MM.1S (cell line): ENCODE data around the gene CHST2.

Experiments used
- DNase-seq: peaks from one replicate; pipeline ENCODE4 v3.0.0-alpha.2; 2015
- H2AFZ ChIP-seq: fragments of 300-600 bp; sonication (generic); 2 replicates; pipeline ENCODE4 v1.6.0; 2016; ENCODE audit warnings: antibody characterized with exemption, low read length
- H3F3A ChIP-seq: fragments of 300-600 bp; sonication (generic); 2 replicates; pipeline ENCODE4 v1.6.1; 2016; ENCODE audit warnings: mild to moderate bottlenecking, antibody characterized with exemption, low read length, moderate library complexity, mixed read lengths; ENCODE audit not compliant: insufficient read depth
- H3K27ac ChIP-seq: fragments of 300-600 bp; sonication (generic); 2 replicates; pipeline ENCODE4 v1.5.1; 2016; ENCODE audit warnings: mild to moderate bottlenecking, low read length
- H3K27me3 ChIP-seq: fragments of 300-600 bp; sonication (generic); replicated peaks from 2 replicates; pipeline ENCODE4 v1.6.0; 2016; ENCODE audit warnings: low read length; ENCODE audit not compliant: insufficient read depth
- H3K36me3 ChIP-seq: fragments of 300-600 bp; sonication (generic); replicated peaks from 2 replicates; pipeline ENCODE4 v1.6.1; 2016; ENCODE audit warnings: mild to moderate bottlenecking, low read length, mixed read lengths; ENCODE audit not compliant: insufficient read depth
- H3K4me1 ChIP-seq: fragments of 300-600 bp; sonication (generic); 2 replicates; pipeline ENCODE4 v1.6.1; 2016; ENCODE audit warnings: low read length, mixed read lengths
- H3K4me2 ChIP-seq: fragments of 300-600 bp; sonication (generic); 2 replicates; pipeline ENCODE4 v1.6.0; 2016; ENCODE audit warnings: low read depth, low read length
- H3K4me3 ChIP-seq: fragments of 300-600 bp; sonication (generic); 2 replicates; pipeline ENCODE4 v1.5.1; 2016; ENCODE audit warnings: low read length, mixed read lengths
- H3K79me2 ChIP-seq: fragments of 300-600 bp; sonication (generic); 2 replicates; pipeline ENCODE4 v1.6.1; 2016; ENCODE audit warnings: mixed run types, low read length, mixed read lengths
- H3K9ac ChIP-seq: fragments of 300-600 bp; sonication (generic); 2 replicates; pipeline ENCODE4 v1.6.1; 2016; ENCODE audit warnings: low read length, mixed read lengths
- H3K9me2 ChIP-seq: fragments of 300-600 bp; sonication (generic); replicated peaks from 2 replicates; pipeline ENCODE4 v1.6.1; 2016; ENCODE audit warnings: mild to moderate bottlenecking, low read length, mixed read lengths; ENCODE audit not compliant: insufficient read depth
- H3K9me3 ChIP-seq: fragments of 300-600 bp; sonication (generic); replicated peaks from 2 replicates; pipeline ENCODE4 v1.6.1; 2016; ENCODE audit warnings: mild to moderate bottlenecking, low read length, mixed read lengths; ENCODE audit not compliant: insufficient read depth
- H4K20me1 ChIP-seq: fragments of 300-600 bp; sonication (generic); 2 replicates; pipeline ENCODE4 v1.6.1; 2016; ENCODE audit warnings: mild to moderate bottlenecking, low read length, moderate library complexity, mixed read lengths; ENCODE audit not compliant: insufficient read depth
- CTCF ChIP-seq: fragments of 300-600 bp; sonication (generic); IDR thresholded peaks from 2 replicates; pipeline ENCODE4 v1.5.1; 2016; ENCODE audit warnings: antibody characterized with exemption, low read length, mixed read lengths
- EZH2 ChIP-seq: fragments of 300-600 bp; sonication (generic); optimal IDR thresholded peaks from 2 replicates; pipeline ENCODE3; 2017; ENCODE audit warnings: low read depth, mild to moderate bottlenecking, antibody characterized with exemption, low read length, mixed read lengths
- EZH2phosphoT487 ChIP-seq: fragments of 300-600 bp; sonication (generic); IDR thresholded peaks from 2 replicates; pipeline ENCODE4 v1.6.1; 2018; ENCODE audit warnings: antibody characterized with exemption, low read length

Gene CHST2

GRCh38 chr3:143172795-143173145 is 53.2 kb downstream of the CHST2 start:
- H3K4me1 ChIP-seq, result no peaks in the 10 kb centered on the region
- H3K79me2 ChIP-seq, result no peaks in the 10 kb centered on the region
- no peak for TF ChIP-seq CTCF
- TF ChIP-seq EZH2phosphoT487, result no peak
- TF ChIP-seq EZH2, result no peak
- no peak overlapping the region for H3K9ac ChIP-seq
- no peak overlapping the region for H2AFZ ChIP-seq
- no peak overlapping the region for H3K27ac ChIP-seq
- H3K4me3 ChIP-seq, result no peak overlapping the region
- no peaks in the 10 kb centered on the region for H3K36me3 ChIP-seq
- no peaks in the 10 kb centered on the region for H3K27me3 ChIP-seq
- H3K4me2 ChIP-seq, result no peak overlapping the region
- no peaks in the 10 kb centered on the region for H4K20me1 ChIP-seq
- no peaks in the 10 kb centered on the region for H3K9me3 ChIP-seq
- no peak for DNase-seq
- no peaks in the 10 kb centered on the region for H3K9me2 ChIP-seq
- no peaks in the 10 kb centered on the region for H3F3A ChIP-seq

DNA sequence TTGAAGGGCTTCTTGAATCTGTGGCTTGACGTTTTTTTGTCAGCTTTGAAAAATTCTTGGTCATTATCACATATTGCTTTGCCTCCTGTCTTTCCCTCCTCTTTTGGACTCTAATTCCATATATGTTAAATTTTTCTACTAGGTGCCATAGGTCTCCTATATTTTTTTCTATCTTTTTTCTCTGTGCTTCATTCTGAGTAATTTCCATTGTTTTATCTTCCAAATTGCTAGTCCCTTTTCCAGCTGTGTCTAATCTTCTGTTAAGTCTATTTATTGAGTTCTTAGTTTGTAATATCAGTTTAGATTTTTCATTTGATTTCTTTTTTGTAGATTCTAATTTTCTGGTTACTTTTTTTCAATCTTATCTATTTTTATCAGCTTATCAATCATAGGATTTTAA is 53.7 kb downstream of the CHST2 start:
- no peak overlapping the region for H3K4me3 ChIP-seq
- no peaks in the 10 kb centered on the region for H3K9me2 ChIP-seq
- H3K36me3 ChIP-seq, result no peaks in the 10 kb centered on the region
- no peak overlapping the region for H3K9ac ChIP-seq
- H3K4me1 ChIP-seq, result no peaks in the 10 kb centered on the region
- DNase-seq, result no peak
- H3K4me2 ChIP-seq, result no peak overlapping the region
- no peaks in the 10 kb centered on the region for H3K27me3 ChIP-seq
- H3K27ac ChIP-seq, result no peak overlapping the region
- no peaks in the 10 kb centered on the region for H3K79me2 ChIP-seq
- H3F3A ChIP-seq, result no peaks in the 10 kb centered on the region
- no peaks in the 10 kb centered on the region for H3K9me3 ChIP-seq
- H4K20me1 ChIP-seq, result no peaks in the 10 kb centered on the region
- TF ChIP-seq EZH2 (no peak), CTCF (no peak)
- H2AFZ ChIP-seq, result no peak overlapping the region
